HG03469 (cell line): ENCODE data around the gene ETV4.

Experiments
- ATAC-seq: cut with Tn5 transposase; IDR thresholded peaks from one replicate; pipeline ENCODE4 v1.9.1; 2021; ENCODE audit warnings: mild to moderate bottlenecking, moderate library complexity, moderate number of reproducible peaks; ENCODE audit not compliant: unreplicated experiment

The ETV4 gene

GRCh38 chr17:43546319-43547188 lies at the start of gene ETV4:
Gene ETV4, minus strand, starts transcription at chr17:43546340. Its CDS starts 723 bp downstream, at chr17:43545617.
- ATAC-seq = peak; percentile 51

GRCh38 chr17:43595466-43595865 lies 49.3 kb upstream of the ETV4 start:
- no peak for ATAC-seq

- ATAC-seq = no peak
These were observed 45.8 kb upstream of the ETV4 start for GRCh38 chr17:43591779-43592562.

- ATAC-seq = no peak
These were observed 44.9 kb upstream of the ETV4 start for GRCh38 chr17:43591001-43591400.

GRCh38 chr17:43588664-43589435 lies 42.7 kb upstream of the ETV4 start:
- no peak for ATAC-seq

- ATAC-seq = no peak
These were observed 42.0 kb upstream of the ETV4 start for GRCh38 chr17:43588121-43588520.

GRCh38 chr17:43587647-43588046 lies 41.5 kb upstream of the ETV4 start:
- ATAC-seq = no peak

- no peak for ATAC-seq
These were observed 38.5 kb upstream of the ETV4 start for GRCh38 chr17:43584666-43585102.

GRCh38 chr17:43583332-43583731 lies 37.2 kb upstream of the ETV4 start:
- ATAC-seq = no peak

- no peak for ATAC-seq
These were observed 35.5 kb upstream of the ETV4 start for GRCh38 chr17:43581613-43582012.

- ATAC-seq = no peak
These were observed 35.0 kb upstream of the ETV4 start for GRCh38 chr17:43581130-43581529.

GRCh38 chr17:43579566-43580140 lies 33.5 kb upstream of the ETV4 start:
- no peak for ATAC-seq

- no peak for ATAC-seq
These were observed 32.8 kb upstream of the ETV4 start for GRCh38 chr17:43578699-43579565.

GRCh38 chr17:43578404-43578698 lies 32.2 kb upstream of the ETV4 start:
- ATAC-seq = no peak

- no peak for ATAC-seq
These were observed 31.7 kb upstream of the ETV4 start for GRCh38 chr17:43577664-43578403.

GRCh38 chr17:43576563-43577229 lies 30.6 kb upstream of the ETV4 start:
- ATAC-seq = no peak

GRCh38 chr17:43574896-43575525 lies 28.9 kb upstream of the ETV4 start:
- no peak for ATAC-seq

- no peak for ATAC-seq
These were observed 28.2 kb upstream of the ETV4 start for GRCh38 chr17:43574348-43574747.
